GM12872 (cell line): Measurements from ENCODE around the gene MLIP.

Source experiments
- CTCF ChIP-seq: IDR thresholded peaks from 3 replicates; pipeline ENCODE4 v1.5.1; 2011; ENCODE audit warnings: low read depth, mild to moderate bottlenecking, low read length, moderate library complexity; ENCODE audit not compliant: insufficient read depth

Gene MLIP

DNA sequence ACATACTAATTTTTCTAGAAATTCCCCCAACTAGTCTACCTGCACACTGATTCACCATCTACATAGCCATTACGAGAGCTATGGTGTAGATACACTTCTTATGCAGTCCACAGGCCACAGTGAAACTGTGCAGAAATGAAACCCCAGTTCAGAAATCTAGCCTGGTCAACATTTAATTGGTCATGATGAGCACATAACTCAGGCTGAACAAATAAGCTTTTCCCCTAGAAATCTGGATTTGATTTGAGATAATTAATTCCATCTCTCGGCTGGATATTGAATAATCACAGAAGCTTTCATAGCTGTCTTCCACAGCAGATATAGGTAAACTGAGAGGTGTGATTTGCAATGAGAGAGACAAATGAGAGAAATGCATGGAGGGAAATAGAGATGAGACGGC lies 174.4 kb downstream of the MLIP start:
- TF ChIP-seq CTCF: no peak

GRCh38 chr6:54286141-54286540 lies 174.9 kb downstream of the MLIP start:
- TF ChIP-seq CTCF: no peak

DNA sequence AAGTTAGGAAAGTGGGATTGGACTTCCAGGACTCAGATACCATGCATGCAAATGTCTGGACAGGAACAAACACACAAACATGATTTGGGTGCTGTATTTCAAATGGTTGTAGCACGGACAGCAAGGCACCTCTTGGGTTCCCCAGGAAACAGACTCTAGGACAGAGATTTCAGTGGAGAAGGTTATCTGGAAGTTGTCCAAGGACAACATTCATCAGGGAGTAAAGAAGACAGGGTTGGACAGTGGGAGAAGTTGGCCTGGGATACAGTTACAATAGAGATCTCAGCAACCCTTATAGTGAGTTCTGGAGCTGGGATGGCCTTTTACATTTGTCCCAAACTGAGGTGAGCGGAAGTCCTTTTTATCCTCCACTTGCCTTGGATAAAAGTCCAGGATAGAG lies 177.2 kb downstream of the MLIP start:
- TF ChIP-seq CTCF: no peak

DNA sequence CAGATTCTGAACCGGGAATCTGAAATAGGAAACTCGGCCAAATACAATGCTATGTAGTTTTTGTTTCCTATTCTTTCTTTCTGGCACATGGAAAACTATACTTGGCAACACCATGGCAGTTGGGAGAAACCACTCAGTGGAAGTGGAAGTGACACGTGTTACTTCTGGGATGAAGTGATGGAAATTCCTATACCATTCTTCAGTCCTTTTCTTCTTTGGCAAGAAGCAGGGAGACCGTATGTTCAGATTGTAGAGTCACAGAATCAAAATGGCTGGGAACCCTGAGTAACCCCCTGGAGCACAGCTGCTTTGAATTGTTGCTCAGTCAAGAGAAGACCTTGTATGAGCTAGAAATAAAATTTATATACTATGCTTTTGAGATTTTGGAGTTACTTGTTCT lies 178.2 kb downstream of the MLIP start:
- no peak for TF ChIP-seq CTCF

DNA sequence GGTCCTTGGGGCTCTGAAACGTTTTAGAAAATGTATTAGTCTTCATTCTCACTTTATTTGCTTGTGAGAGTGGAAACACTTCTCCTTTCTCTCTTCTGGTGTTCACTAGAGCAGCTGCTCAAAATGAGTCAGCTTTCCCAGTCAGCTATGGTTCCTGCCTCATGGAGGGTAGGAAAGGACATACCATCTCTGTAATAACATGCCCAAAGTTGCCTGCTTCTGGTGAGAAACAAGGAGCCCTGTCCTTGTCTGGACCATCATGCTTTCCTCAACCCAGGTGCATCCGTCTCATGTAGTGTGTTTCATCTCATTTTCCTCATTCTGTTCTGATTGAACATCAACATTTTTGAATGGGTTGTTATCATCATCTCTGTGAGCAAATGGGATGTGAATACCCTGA lies 179.9 kb downstream of the MLIP start:
- no peak for TF ChIP-seq CTCF

DNA sequence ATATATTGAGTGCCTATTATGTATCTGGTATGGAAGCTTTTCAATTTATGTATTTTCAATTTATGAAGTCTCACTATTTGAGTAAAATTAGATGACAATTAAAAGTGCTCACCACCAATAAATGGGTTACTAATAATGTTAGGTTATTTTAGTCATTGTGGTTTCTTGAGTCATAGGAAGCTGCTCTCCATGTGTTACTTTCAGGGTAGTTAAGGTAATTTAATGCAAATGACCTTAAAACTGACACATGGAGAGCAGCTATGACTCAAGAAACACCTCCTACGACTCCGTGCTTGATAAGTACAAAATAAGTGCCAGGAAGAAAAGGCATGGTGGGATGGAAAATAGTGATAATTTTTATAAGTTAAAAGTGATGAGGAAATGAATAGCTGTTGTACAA lies 180.5 kb downstream of the MLIP start:
- no peak for TF ChIP-seq CTCF

DNA sequence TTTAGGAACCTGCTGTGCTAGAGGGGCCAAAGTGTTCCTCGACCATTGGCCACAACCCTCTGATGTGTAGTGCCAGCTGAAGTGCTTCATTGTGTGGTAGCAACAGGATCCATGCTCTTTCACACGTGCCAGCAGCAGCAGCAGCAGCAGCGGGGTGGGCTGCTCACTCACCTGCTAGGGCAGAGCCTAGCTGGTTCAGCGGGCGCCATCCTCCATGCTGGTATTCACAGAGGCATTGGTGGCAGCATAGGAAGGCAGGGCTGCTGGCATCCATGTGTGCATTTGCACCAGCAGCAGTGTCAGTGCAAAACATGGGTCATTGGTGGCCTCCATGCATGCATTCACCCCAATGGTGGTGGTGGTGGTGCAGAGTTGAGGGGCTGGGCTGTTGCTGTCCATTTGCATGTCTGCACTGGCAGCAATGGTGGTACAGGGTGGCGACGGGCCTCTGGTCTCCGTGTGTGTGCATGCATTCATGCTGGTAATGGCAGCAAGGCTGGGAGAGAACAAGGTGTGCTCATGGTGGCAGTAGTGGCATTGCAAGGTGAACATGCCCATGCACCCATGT lies 183.8 kb downstream of the MLIP start:
- TF ChIP-seq CTCF: no peak
